HG03439 (cell line): ENCODE data around the gene ALDH1A1.

Source experiments
- ATAC-seq: cut with Tn5 transposase; IDR thresholded peaks from one replicate; pipeline ENCODE4 v1.9.1; 2021; ENCODE audit warnings: mild to moderate bottlenecking, moderate library complexity; ENCODE audit not compliant: unreplicated experiment

The ALDH1A1 gene

GRCh38 chr9:72979405-72980100 is 26.7 kb upstream of the ALDH1A1 start:
- ATAC-seq: no peak

- no peak for ATAC-seq
Observed at GRCh38 chr9:72978744-72979143, 25.9 kb upstream of the ALDH1A1 start.

- ATAC-seq: no peak
Observed at GRCh38 chr9:72977670-72978069, 24.8 kb upstream of the ALDH1A1 start.

GRCh38 chr9:72974501-72974900 is 21.6 kb upstream of the ALDH1A1 start:
- no peak for ATAC-seq

- ATAC-seq: no peak
Observed at GRCh38 chr9:72972636-72973035, 19.8 kb upstream of the ALDH1A1 start.

- no peak for ATAC-seq
Observed at GRCh38 chr9:72971411-72971810, 18.6 kb upstream of the ALDH1A1 start.

GRCh38 chr9:72960446-72960845 is 7.6 kb upstream of the ALDH1A1 start:
- no peak for ATAC-seq

DNA sequence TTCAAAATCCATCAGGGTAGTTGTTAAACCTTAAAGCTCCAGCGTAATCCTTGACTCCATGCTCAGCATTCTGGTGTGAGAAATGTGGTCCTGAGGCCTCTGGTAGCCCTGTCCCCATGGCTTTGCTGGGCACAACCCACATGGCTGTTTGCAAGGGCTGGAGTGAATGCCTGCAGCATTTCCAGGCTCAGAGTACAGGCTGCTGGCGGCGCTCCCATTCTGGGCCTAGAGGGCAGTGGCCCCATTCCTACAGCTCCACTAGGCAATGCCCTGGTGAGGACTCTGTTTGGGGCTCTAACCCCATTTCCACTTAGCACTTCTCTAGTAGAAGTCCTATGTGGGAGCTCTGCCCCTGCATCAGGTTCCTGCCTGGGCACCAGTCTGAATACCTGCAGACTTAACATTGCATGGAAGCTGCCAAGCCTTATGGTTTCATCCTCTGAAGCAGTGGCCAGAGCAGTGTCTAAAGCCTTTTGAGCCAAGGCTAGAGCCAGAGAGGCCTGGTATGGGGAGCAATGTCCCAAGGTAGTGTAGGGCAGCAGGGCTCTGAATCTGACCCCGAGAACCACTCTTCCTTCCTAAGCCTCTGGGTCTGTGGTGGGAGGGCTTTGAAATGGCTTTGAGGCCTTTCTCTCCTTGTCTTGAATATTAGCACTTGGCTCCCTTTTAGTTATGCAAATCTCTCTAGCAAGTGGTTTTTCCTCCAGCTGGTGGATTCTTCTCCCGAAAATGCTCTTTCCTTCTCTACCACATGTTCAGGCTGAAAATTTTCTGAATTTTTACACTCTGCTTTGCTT is 5.8 kb upstream of the ALDH1A1 start:
- no peak for ATAC-seq

DNA sequence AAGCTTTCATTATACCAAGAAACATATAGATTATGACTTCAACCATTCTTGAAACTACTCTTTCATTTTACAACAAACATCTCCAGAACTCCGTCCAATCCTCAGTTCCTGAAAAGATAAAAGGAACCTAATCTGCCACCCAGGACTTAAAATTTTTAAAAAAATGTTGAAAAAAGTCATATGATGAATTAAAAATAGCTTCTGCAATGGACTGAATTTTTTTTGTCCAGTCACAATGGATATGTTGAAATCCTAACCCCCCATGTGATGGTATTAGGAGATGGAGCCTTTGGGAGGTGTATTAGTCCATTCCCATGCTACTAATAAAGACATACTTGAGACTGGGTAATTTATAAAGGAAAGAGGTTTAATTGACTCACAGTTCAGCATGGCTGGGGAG is 2.7 kb upstream of the ALDH1A1 start:
- no peak for ATAC-seq

GRCh38 chr9:72955126-72955455 is 2.2 kb upstream of the ALDH1A1 start:
- no peak for ATAC-seq

GRCh38 chr9:72954431-72955125 is 1.7 kb upstream of the ALDH1A1 start:
- ATAC-seq: no peak

DNA sequence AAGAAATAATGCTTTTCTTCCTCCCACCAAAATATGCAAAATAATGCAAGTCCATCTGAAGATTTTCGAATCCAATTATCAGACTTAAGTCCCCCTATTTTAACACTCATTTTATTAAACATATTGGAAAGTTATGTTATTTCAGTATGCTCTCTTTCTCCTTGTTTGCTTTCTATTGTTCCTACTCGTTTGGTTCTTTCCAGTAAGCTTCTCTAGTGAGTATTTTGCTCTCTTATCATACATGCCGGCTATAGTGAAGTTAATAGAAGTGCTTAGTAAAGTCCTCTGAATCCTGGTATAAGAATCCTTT is 517 bp downstream of the ALDH1A1 start:
- no peak for ATAC-seq

DNA sequence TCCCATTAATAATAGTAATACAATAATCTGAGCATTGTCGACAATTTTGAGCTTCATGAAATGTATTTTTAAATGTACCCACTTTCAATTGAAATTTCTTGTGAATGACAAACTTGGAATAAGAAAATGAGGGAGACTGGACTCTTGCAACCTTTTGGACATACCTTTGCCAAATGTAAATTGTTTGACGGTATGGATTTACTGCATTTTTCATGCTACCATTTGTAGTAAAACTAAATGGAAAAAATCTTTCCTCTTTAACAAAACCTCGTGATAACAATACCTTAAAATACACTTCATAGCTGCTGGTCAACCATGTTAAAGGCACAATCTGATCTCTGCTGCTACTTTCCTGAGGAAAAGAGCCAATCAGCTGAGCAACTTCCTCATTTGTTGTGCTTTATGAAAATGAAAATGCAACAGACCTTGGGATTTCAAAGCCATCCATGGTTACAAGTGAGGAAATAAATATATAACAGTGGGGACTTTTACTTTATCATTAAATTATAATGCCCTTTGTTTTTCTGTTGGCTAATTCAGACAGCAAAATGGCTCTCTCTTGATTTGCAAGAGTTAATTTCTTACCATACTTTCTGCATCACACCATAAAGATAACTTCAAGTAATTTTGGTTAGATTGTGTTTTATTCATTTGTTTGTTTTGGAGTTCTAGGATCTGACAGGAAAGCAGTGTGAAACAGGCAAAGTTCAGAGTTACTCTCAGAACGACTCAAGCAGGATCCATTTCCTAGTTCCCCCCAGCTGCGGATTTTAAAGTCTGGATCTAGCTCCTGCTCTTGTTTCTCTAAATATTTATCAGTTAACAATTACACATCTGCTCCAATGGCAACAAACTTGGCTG is 1.1 kb downstream of the ALDH1A1 start:
- ATAC-seq: no peak

DNA sequence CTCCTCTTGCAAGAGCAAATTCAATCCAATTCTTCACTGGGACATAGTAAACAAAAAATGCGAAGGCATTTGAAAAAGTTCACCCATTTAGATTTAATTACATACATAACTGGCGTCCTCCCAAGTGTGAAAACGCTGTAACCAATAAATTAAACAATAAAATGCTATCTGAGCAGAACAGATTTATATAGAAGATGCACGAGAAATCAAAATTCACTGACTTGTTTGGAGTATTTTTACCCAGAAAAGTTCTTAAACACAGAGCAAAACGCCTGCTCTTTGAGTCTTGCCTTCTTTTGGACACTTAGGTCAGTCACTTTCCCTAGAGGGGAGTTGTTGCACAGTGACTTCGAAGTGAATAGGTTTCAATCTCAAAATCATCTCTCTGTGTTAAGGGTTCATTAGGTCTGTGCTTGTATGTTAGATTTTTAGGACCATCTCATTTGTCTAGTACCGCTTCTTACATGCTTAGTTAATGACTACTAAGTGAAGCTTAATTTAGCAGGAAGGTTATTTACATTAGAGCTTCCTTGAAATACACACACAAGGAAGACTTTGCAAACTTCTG is 1.9 kb downstream of the ALDH1A1 start:
- ATAC-seq: no peak

GRCh38 chr9:72949918-72950325 is 2.9 kb downstream of the ALDH1A1 start:
- no peak for ATAC-seq

GRCh38 chr9:72949244-72949582 is 3.6 kb downstream of the ALDH1A1 start:
- no peak for ATAC-seq

DNA sequence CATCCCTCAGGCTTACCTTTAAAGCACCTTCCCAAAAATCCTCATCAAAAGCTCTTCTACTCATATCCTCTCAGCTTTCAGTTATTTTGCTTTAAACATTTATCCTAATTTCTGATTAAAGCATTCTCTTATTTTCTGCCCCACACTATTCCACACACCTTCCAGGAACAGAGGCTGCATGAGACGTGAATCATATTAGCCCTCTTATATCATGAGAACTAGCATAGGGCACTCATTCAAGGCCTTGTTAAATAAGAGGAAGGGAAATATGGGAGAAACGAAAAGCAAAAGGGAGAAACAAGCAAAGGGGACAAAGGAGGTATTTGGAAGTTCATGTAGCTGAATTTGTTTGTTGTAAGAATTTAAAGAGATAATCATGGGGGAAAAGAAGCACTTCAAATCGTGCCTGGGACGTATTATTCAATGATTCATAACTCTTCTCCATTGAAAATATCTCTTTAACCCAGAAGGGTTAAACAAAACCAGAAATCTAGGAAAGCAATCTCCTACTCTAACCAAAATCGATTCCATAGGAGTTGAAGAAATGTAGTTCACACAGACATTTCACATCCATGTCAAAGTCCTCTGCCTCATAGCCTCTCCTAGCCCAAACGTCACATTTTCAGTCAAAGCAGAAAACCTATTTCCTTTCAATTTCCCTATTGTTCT is 4.1 kb downstream of the ALDH1A1 start:
- no peak for ATAC-seq

DNA sequence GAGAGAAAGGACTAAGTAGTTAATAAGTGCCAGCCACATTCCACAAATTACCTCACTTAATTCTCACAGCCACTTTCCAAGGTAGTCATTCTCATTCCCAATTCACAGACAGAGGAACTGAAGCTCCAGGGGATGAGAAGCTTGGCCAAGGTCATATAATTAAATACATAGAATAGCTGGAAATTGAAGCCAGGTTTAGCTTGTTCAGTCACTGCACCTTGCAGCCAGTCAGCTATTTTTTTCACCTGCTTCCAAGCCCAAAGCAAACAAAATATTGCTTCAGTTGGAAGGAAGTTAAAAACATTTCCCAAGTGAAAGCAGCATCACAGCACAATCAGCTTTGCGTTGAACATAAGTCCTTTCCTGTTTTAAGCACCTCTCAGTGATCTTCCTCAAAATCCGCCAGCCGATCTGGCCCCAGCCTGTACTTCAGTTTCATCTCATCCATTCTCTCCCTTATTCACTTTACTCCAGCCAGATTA is 4.8 kb downstream of the ALDH1A1 start:
- no peak for ATAC-seq

DNA sequence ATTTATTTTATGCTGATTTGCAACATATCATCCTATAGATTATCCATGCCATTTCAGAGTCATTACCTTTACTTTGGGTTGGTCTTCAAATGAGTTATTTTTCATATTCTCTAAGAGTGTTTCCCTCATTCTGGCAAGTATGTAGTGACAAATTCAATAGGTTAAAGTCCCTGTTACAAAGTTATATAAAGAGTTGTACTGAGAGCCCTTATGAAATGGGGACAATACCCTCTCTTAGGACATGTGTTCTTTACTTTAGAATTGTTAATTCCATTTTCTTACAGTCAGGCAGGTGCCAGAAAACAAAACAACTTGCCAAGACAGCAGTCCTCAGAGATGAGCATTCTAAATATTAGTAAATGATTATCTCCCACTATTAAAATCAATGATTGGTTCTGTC is 6.0 kb downstream of the ALDH1A1 start:
- no peak for ATAC-seq

DNA sequence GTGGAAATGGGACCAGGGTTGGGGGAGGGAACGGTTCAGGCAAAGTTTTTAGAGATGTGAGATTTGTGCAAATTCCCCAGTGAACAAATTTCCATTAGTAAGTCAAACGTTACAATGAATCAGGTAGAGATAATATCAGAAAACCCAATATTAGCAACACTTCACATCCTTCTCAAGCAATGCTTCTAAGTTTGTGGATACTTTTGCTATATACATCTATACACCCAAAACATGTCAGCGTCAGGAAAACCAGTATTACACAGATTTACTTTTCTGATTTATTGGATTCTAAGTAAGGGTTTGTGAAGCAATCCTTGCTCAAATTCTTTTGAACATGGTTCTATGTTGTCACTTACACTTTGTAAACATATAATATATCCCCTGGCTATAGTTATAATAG is 6.5 kb downstream of the ALDH1A1 start:
- no peak for ATAC-seq
